Stimulated activated CD4-positive, alpha-beta T cell treated with anti-CD3 and anti-CD28 coated beads, Interleukin-12 subunit alpha, Interleukin-12 subunit beta, amount 100 ng/mL, for 4 hours (primary cell): Measurements from ENCODE around the gene ATG4C.

ENCODE experiments used
- DNase-seq: peaks from one replicate; pipeline ENCODE4 v3.0.0-alpha.2; 2020

ATG4C gene

GRCh38 chr1:62906428-62906886 lies 122.5 kb downstream of the ATG4C start:
- DNase-seq: no peak

- no peak for DNase-seq
These were observed 124.3 kb downstream of the ATG4C start for GRCh38 chr1:62908168-62908695.

GRCh38 chr1:62912028-62912638 lies 128.2 kb downstream of the ATG4C start:
- DNase-seq: no peak
